Left kidney (tissue), 8 donors: ENCODE results near the gene CAMK2D. TPM values are rescaled to one million over a fixed set of nuclear protein-coding genes. Genes with fewer than 3 reads are reported as not detected.
"Not testable (repeated sequence)": the region's sequence is repeated elsewhere in the genome, so short reads cannot be mapped to it uniquely, and the experiment has no call there.

ENCODE experiments used
- DNase-seq: peaks from one replicate; pipeline ENCODE4 v3.0.0-alpha.2; 2013
- long read RNA-seq, 8 donors: transcript quantifications; one replicate each; lab custom pipeline, GENCODE V29; 2026
- polyA plus RNA-seq: library from polyadenylated mRNA; unstranded; fragments of 120-200 nt; gene quantifications from one replicate; pipeline ENCODE4 v1.2.1, GENCODE V29; 2013; ENCODE audit not compliant: insufficient read length

CAMK2D gene
- polyA plus RNA-seq, result 89.0 TPM
- long read RNA-seq, donor 1, full-length matches to known transcripts, result 12 of 12 reads
- long read RNA-seq, donor 1, partial matches to known transcripts, result 0 of 12 reads
- long read RNA-seq, donor 1, other reads (novel, unspliced or antisense), result 0 of 12 reads
- long read RNA-seq, donor 2, full-length matches to known transcripts, result 11 of 11 reads
- long read RNA-seq, donor 2, partial matches to known transcripts, result 0 of 11 reads
- long read RNA-seq, donor 2, other reads (novel, unspliced or antisense), result 0 of 11 reads
- long read RNA-seq, donor 3, full-length matches to known transcripts, result 8 of 8 reads
- long read RNA-seq, donor 3, partial matches to known transcripts, result 0 of 8 reads
- long read RNA-seq, donor 3, other reads (novel, unspliced or antisense), result 0 of 8 reads
- long read RNA-seq, donor 4, result 0 reads
- long read RNA-seq, donor 5, full-length matches to known transcripts, result 14 of 14 reads
- long read RNA-seq, donor 5, partial matches to known transcripts, result 0 of 14 reads
- long read RNA-seq, donor 5, other reads (novel, unspliced or antisense), result 0 of 14 reads
- long read RNA-seq, donor 6, full-length matches to known transcripts, result 9 of 9 reads
- long read RNA-seq, donor 6, partial matches to known transcripts, result 0 of 9 reads
- long read RNA-seq, donor 6, other reads (novel, unspliced or antisense), result 0 of 9 reads
- long read RNA-seq, donor 7, full-length matches to known transcripts, result 12 of 12 reads
- long read RNA-seq, donor 7, partial matches to known transcripts, result 0 of 12 reads
- long read RNA-seq, donor 7, other reads (novel, unspliced or antisense), result 0 of 12 reads
- long read RNA-seq, donor 8, full-length matches to known transcripts, result 1 of 1 reads
- long read RNA-seq, donor 8, partial matches to known transcripts, result 0 of 1 reads
- long read RNA-seq, donor 8, other reads (novel, unspliced or antisense), result 0 of 1 reads

DNA sequence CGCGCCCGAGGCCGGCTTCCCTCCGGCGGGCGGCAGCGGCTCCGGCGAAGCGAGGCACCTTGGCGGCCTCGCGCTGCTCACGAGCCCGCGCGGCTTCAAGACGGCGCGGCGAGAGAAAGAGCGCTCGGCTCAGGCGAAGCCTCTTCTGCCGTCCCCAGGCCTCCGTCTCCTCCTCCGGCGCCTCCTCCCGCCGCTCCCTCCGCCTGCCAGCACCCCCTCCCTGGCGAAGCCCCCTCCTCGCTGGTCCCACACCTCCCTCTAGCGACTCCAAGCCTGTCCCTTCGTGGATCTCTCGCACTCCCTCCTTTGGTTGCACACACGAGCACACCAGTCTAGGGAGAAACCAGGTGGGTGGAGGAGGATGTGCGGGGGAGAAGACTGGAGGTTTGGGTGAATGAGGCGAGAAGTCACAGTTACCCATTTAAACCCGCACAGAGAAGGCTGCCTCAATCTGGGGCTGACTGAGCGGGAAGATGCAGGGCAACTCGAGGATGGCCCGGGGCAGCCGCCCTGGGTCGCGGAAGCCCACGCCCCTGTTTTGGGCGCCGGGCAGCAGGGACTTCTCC is at the start of gene CAMK2D:
Gene CAMK2D (minus strand): TSS at position 119 of the 566 bp plus-strand sequence. CDS start 670 bp downstream, outside the sequence.
- DNase-seq, result peak; percentile 92

DNA sequence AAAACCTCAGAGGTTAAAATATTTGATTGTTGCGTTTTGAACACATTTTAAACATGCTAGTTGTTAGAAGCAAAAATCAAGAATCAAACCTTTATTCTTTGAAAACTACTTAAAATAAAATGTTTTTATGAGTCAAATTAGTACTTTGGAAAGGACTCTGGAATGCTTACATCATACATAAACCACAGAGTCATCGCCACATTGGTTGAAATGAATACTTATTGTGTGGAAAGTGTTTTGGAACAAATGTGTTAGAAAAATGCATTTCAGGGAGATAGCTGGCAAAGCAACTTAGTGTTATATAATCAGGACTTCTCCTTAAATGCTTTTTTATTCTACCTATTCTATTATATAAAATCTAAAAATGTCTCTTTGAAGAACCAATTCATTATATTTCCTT is 49.4 kb upstream of the CAMK2D start:
- no peak for DNase-seq

- DNase-seq, result no peak
These were observed 47.8 kb upstream of the CAMK2D start for GRCh38 chr4:113809311-113809710.

- no peak for DNase-seq
These were observed 45.3 kb upstream of the CAMK2D start for GRCh38 chr4:113806850-113807249.

DNA sequence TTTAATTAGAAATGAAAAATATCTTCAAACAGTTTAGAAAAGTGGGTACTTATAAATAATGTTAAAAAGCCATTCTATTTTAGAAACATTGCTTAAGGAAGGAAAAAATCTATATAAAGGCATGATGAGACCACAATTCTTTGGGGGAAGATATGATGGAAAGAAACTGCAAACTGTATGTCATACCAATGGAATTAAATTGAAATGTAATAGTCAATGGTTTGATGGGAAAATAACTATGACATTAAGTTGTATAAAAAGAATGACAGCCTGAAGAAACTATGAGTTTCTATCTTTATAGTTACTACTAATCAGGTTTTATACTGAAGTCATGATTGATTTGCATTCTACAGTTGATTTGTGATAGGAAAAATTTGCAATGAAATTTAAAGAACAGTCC is 40.3 kb upstream of the CAMK2D start:
- DNase-seq, result no peak

GRCh38 chr4:113796381-113796780 is 34.8 kb upstream of the CAMK2D start:
- DNase-seq, result not testable (repeated sequence)

DNA sequence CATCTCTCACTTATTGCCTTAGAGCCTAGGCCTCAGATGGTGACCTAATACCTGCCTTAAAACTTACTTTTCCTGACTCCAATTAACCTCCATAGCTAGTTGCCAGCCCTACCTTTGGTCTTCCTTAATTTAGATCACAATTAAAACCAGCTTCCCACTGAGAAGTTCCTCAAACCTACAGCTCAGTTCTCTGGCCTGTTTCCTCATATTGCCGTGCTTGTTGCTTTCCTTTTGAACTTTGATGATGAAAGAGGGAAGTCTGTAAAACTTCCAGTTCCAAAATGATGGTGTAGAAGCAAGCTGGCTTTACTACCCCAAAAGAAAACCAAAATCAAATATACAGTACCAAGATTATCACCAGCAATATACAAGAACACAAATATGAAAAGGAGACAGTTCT is 28.9 kb upstream of the CAMK2D start:
- DNase-seq, result no peak

DNA sequence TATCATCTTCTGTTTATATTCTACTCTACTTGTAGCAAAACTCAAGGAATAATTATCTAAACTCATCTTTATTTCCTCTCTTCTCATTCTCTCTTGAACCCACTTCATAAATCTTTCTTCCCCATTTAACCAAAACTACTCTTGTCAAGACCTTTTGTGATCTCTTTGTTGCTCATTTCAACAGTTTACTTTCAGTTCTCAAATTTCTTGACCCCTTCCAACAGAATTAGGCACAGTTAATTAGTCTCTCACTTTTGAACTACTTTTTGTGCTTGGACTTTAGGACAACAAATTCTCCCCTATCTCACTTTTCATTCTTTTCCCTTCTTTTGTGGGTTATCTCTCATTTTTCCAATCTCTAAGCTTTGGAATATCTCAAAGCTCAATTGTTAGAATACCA is 27.4 kb upstream of the CAMK2D start:
- peak; percentile 4 for DNase-seq

DNA sequence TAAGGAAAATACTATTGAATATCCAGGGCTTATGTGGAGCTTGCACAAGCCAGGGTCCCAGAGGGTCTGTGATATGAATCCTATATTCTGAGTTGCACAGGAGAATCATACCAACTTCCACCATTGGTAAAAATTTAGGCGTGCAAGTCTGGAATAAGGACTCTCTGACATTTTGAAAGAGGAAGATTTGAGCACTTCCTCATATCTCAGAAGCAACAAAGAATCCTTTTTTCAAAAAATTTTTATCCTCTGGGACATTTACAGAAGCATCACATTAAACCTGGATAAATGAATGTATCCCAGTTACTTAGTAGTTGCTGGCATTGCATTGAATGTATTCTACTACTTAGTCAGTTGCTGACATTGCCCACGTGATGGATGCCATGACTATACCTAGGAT is 24.2 kb upstream of the CAMK2D start:
- DNase-seq, result no peak

- DNase-seq, result no peak
These were observed 23.1 kb upstream of the CAMK2D start for GRCh38 chr4:113784497-113785250.

- no peak for DNase-seq
These were observed 22.2 kb upstream of the CAMK2D start for GRCh38 chr4:113783701-113784100.

GRCh38 chr4:113783289-113783688 is 21.8 kb upstream of the CAMK2D start:
- DNase-seq, result no peak

GRCh38 chr4:113781439-113782040 is 20.0 kb upstream of the CAMK2D start:
- DNase-seq, result no peak

GRCh38 chr4:113776679-113777078 is 15.1 kb upstream of the CAMK2D start:
- no peak for DNase-seq

GRCh38 chr4:113776016-113776415 is 14.5 kb upstream of the CAMK2D start:
- no peak for DNase-seq

DNA sequence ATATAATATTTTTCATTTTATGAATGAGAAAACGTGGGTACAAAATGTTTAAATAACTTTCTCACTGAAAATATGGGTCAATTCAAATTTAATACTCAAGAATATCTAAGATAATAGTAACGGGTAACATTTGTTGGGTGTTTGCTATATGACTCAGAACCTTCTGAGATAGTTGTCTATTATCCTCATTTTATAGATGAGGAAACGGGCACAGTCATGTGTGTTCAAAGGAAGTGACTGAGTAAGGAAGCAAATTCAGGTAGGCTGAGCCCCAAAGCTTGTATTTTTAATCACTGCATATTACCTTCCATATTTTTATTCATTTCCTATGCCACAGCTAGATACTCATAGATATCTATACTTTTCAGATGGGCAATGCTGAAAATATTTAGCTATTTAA is 12.2 kb upstream of the CAMK2D start:
- DNase-seq, result no peak

DNA sequence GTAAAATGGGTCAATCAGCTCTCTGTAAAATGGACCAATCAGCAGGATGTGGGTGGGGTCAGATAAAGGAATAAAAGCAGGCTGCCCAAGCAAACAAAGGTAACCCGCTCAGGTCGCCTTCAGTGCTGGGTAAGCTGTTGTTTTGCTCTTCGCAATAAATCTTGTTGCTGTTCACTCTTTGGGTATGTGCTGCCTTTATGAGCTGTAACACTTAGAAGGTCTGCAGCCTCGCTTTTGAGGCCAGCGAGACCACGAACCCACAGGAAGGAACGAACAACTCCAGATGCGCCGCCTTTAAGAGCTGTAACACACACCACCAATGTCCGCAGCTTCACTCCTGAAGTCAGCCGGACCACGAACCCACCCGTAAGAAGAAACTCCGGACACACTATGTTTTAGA is 11.5 kb upstream of the CAMK2D start:
- no peak for DNase-seq

GRCh38 chr4:113772319-113772718 is 10.8 kb upstream of the CAMK2D start:
- DNase-seq, result no peak

GRCh38 chr4:113769744-113770143 is 8.2 kb upstream of the CAMK2D start:
- no peak for DNase-seq

- no peak for DNase-seq
These were observed 7.4 kb upstream of the CAMK2D start for GRCh38 chr4:113768952-113769351.

- no peak for DNase-seq
These were observed 5.3 kb upstream of the CAMK2D start for GRCh38 chr4:113766882-113767281.
